ENCODE data around the gene RNF32. TPM values are rescaled to one million over a fixed set of nuclear protein-coding genes. Genes with fewer than 3 reads are reported as not detected.

The RNF32 gene
- total RNA-seq, 1 experiment from 2014 or later, result 3.0 TPM

- no peak for TF ChIP-seq CTCF (IDR thresholded peaks at IDR 0.05; ENCODE audit: unreplicated experiment)
- POLR2A ChIA-PET, result interaction anchor here (0.7 kb wide), 1 partner anchor 105 kb away, joined by 3 read pairs; no protein-coding TSS in a partner anchor
- no TSS peak for BruUV-seq (replicated peaks)
- DNase-seq (ENCODE audit: unreplicated experiment), result no peak
- no peaks in the 10 kb centered on the region for H3K9me3 Mint-ChIP-seq (ENCODE audit: unreplicated experiment)
- no peaks in the 10 kb centered on the region for H3K4me1 Mint-ChIP-seq (ENCODE audit: insufficient read depth, unreplicated experiment)
- H3K27me3 Mint-ChIP-seq (ENCODE audit: insufficient read depth, unreplicated experiment), result no peaks in the 10 kb centered on the region
- H3K36me3 Mint-ChIP-seq (ENCODE audit: insufficient read depth, unreplicated experiment), result no peaks in the 10 kb centered on the region
- CTCF ChIA-PET, result no interaction called here
- intact Hi-C loops (cut with micrococcal nuclease), result no loop called here
- H3K27ac Mint-ChIP-seq (ENCODE audit: low read depth, unreplicated experiment), result no peak overlapping the region
- H3K4me3 Mint-ChIP-seq (ENCODE audit: unreplicated experiment), result no peak overlapping the region
Measured at GRCh38 chr7:156600496-156600895, 40.1 kb upstream of the RNF32 start.

GRCh38 chr7:156602283-156602682 lies 38.3 kb upstream of the RNF32 start:
- Mint-ChIP-seq H3K9me3 (ENCODE audit: unreplicated experiment) (no peaks in the 10 kb centered on the region), H3K27me3 (ENCODE audit: insufficient read depth, unreplicated experiment) (no peaks in the 10 kb centered on the region), H3K4me3 (ENCODE audit: unreplicated experiment) (no peak overlapping the region), H3K4me1 (ENCODE audit: insufficient read depth, unreplicated experiment) (no peaks in the 10 kb centered on the region), H3K36me3 (ENCODE audit: insufficient read depth, unreplicated experiment) (no peaks in the 10 kb centered on the region), H3K27ac (ENCODE audit: low read depth, unreplicated experiment) (no peak overlapping the region)
- no peak for DNase-seq (ENCODE audit: unreplicated experiment)
- no TSS peak for BruUV-seq (replicated peaks)
- TF ChIP-seq CTCF (IDR thresholded peaks at IDR 0.05; ENCODE audit: unreplicated experiment), result no peak
- intact Hi-C loops (cut with micrococcal nuclease), result no loop called here
- POLR2A ChIA-PET, result no interaction called here
- CTCF ChIA-PET, result no interaction called here

GRCh38 chr7:156603011-156603410 lies 37.6 kb upstream of the RNF32 start:
- no peak overlapping the region for H3K4me3 Mint-ChIP-seq (ENCODE audit: unreplicated experiment)
- no peaks in the 10 kb centered on the region for H3K9me3 Mint-ChIP-seq (ENCODE audit: unreplicated experiment)
- BruUV-seq (replicated peaks), result no TSS peak
- CTCF ChIA-PET, result interaction anchor here (1.1 kb wide), 1 partner anchor 9 kb away, joined by 3 read pairs; no protein-coding TSS in a partner anchor
- no peaks in the 10 kb centered on the region for H3K4me1 Mint-ChIP-seq (ENCODE audit: insufficient read depth, unreplicated experiment)
- DNase-seq (ENCODE audit: unreplicated experiment), result no peak
- intact Hi-C loops (cut with micrococcal nuclease), result no loop called here
- POLR2A ChIA-PET, result interaction anchor here (0.8 kb wide), 1 partner anchor 9 kb away, joined by 3 read pairs; no protein-coding TSS in a partner anchor
- no peaks in the 10 kb centered on the region for H3K36me3 Mint-ChIP-seq (ENCODE audit: insufficient read depth, unreplicated experiment)
- H3K27ac Mint-ChIP-seq (ENCODE audit: low read depth, unreplicated experiment), result no peak overlapping the region
- TF ChIP-seq CTCF (IDR thresholded peaks at IDR 0.05; ENCODE audit: unreplicated experiment), result no peak
- H3K27me3 Mint-ChIP-seq (ENCODE audit: insufficient read depth, unreplicated experiment), result no peaks in the 10 kb centered on the region

GRCh38 chr7:156603629-156604028 lies 36.9 kb upstream of the RNF32 start:
- Mint-ChIP-seq H3K27ac (ENCODE audit: low read depth, unreplicated experiment) (no peak overlapping the region), H3K27me3 (ENCODE audit: insufficient read depth, unreplicated experiment) (no peaks in the 10 kb centered on the region), H3K9me3 (ENCODE audit: unreplicated experiment) (no peaks in the 10 kb centered on the region), H3K36me3 (ENCODE audit: insufficient read depth, unreplicated experiment) (no peaks in the 10 kb centered on the region), H3K4me3 (ENCODE audit: unreplicated experiment) (no peak overlapping the region), H3K4me1 (ENCODE audit: insufficient read depth, unreplicated experiment) (no peaks in the 10 kb centered on the region)
- ChIA-PET CTCF (interaction anchor here (1.1 kb wide), 1 partner anchor 9 kb away, joined by 3 read pairs; no protein-coding TSS in a partner anchor), POLR2A (interaction anchor here (0.8 kb wide), 1 partner anchor 10 kb away, joined by 3 read pairs; no protein-coding TSS in a partner anchor)
- no peak for DNase-seq (ENCODE audit: unreplicated experiment)
- BruUV-seq (replicated peaks), result no TSS peak
- no peak for TF ChIP-seq CTCF (IDR thresholded peaks at IDR 0.05; ENCODE audit: unreplicated experiment)
- intact Hi-C loops (cut with micrococcal nuclease), result no loop called here

Measured in MCF 10A (cell line).